HG02798 (cell line): Measurements from ENCODE around the gene IFNL1.
"Not testable (repeated sequence)": the region's sequence is repeated elsewhere in the genome, so short reads cannot be mapped to it uniquely, and the experiment has no call there.

Experiments
- ATAC-seq: cut with Tn5 transposase; IDR thresholded peaks from one replicate; pipeline ENCODE4 v1.9.1; 2021; ENCODE audit warnings: mild to moderate bottlenecking; ENCODE audit not compliant: unreplicated experiment, poor library complexity

Gene IFNL1

GRCh38 chr19:39307046-39307821 lies 11.0 kb downstream of the IFNL1 start:
- no peak for ATAC-seq

- ATAC-seq, result no peak
Measured at GRCh38 chr19:39307822-39308530, 11.8 kb downstream of the IFNL1 start.

- no peak for ATAC-seq
Measured at GRCh38 chr19:39308531-39309304, 12.5 kb downstream of the IFNL1 start.

GRCh38 chr19:39309305-39309670 lies 13.1 kb downstream of the IFNL1 start:
- ATAC-seq, result not testable (repeated sequence)

GRCh38 chr19:39310558-39311311 lies 14.5 kb downstream of the IFNL1 start:
- ATAC-seq, result no peak

- no peak for ATAC-seq
Measured at GRCh38 chr19:39314016-39314728, 18.0 kb downstream of the IFNL1 start.

GRCh38 chr19:39315933-39316332 lies 19.7 kb downstream of the IFNL1 start:
- ATAC-seq, result no peak

GRCh38 chr19:39316627-39317321 lies 20.6 kb downstream of the IFNL1 start:
- ATAC-seq, result no peak

- ATAC-seq, result no peak
Measured at GRCh38 chr19:39317476-39317875, 21.3 kb downstream of the IFNL1 start.

GRCh38 chr19:39318071-39318470 lies 21.9 kb downstream of the IFNL1 start:
- ATAC-seq, result no peak

- no peak for ATAC-seq
Measured at GRCh38 chr19:39318690-39319089, 22.5 kb downstream of the IFNL1 start.

GRCh38 chr19:39319098-39319891 lies 23.1 kb downstream of the IFNL1 start:
- ATAC-seq, result no peak

GRCh38 chr19:39319892-39320248 lies 23.7 kb downstream of the IFNL1 start:
- ATAC-seq, result no peak

- ATAC-seq, result no peak
Measured at GRCh38 chr19:39321117-39321831, 25.1 kb downstream of the IFNL1 start.

GRCh38 chr19:39321832-39322176 lies 25.6 kb downstream of the IFNL1 start:
- no peak for ATAC-seq

GRCh38 chr19:39324242-39324842 lies 28.1 kb downstream of the IFNL1 start:
- no peak for ATAC-seq

GRCh38 chr19:39325778-39326665 lies 29.8 kb downstream of the IFNL1 start:
- no peak for ATAC-seq
